ENCODE data around the gene ITPRID1. TPM values are rescaled to one million over a fixed set of nuclear protein-coding genes. Genes with fewer than 3 reads are reported as not detected.

Gene ITPRID1
- total RNA-seq, 1 experiment from 2014 or later, result 1.2 TPM

DNA sequence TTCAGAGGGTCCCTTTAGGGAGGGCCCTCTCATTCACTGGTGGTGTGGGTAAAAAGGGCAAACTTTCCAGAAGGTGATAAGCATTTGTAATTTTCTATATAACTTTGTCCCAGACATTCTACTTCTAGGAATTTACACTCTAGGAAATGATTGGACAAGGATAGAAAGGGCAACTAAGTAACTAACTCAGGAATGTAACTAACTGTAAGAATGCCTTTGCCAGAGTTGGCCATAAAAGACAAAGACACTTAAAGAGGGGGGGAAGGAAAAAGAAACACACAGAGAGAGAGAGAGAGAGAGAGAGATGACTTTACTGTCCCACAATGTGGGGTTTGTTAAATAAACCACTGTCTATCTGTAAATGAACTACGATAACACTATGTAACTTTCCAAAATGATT is 38.5 kb upstream of the ITPRID1 start:
- Histone ChIP-seq H2BK5ac (ENCODE audit: insufficient read length, low read length) (no peak overlapping the region), H3K18ac (ENCODE audit: insufficient read length, low read depth, low read length) (no peak overlapping the region), H3K27ac (ENCODE audit: insufficient read length, low read depth, low read length) (no peak overlapping the region), H3K9ac (ENCODE audit: extremely low read depth, insufficient read length, low read length) (no peak overlapping the region), H2AK5ac (ENCODE audit: insufficient read length, low read length) (no peak overlapping the region), H3K4ac (ENCODE audit: low read depth, low read length) (no peak overlapping the region), H3K14ac (ENCODE audit: insufficient read depth, low read length) (no peak overlapping the region), H2BK20ac (ENCODE audit: low read depth, low read length, poor library complexity, severe bottlenecking) (no peak overlapping the region), H2BK12ac (ENCODE audit: insufficient read length, low read depth, low read length) (no peak overlapping the region), H2BK120ac (ENCODE audit: low read depth, low read length, poor library complexity, severe bottlenecking) (no peak overlapping the region), H3K4me2 (ENCODE audit: insufficient read depth, insufficient read length, low read length) (no peak overlapping the region), H3K27me3 (ENCODE audit: insufficient read depth, low read length) (no peaks in the 10 kb centered on the region), H4K20me1 (ENCODE audit: control insufficient read depth, insufficient read depth, insufficient read length) (no peaks in the 10 kb centered on the region), H3K56ac (ENCODE audit: insufficient read length, low read depth, low read length) (no peak overlapping the region), H4K91ac (ENCODE audit: insufficient read length, low read depth, low read length) (no peak overlapping the region), H2AFZ (ENCODE audit: low read length) (no peak overlapping the region), H3K23ac (ENCODE audit: insufficient read length, low read depth, low read length) (no peak overlapping the region), H3T11ph (ENCODE audit: low read length) (no peak overlapping the region), H3K9me3 (ENCODE audit: control insufficient read depth, low read depth, low read length) (no peaks in the 10 kb centered on the region), H2BK15ac (ENCODE audit: low read depth, low read length) (no peak overlapping the region), H4K5ac (ENCODE audit: insufficient read length, low read depth, low read length) (no peak overlapping the region), H3K23me2 (ENCODE audit: insufficient read length, low read depth, low read length, poor library complexity, severe bottlenecking) (no peaks in the 10 kb centered on the region), H4K8ac (replicated peaks; ENCODE audit: insufficient read length, low read depth, low read length) (no peak overlapping the region), H3K4me1 (ENCODE audit: insufficient read depth, low read length) (peaks cover 13% of the 10 kb centered on the region), H3K79me1 (ENCODE audit: insufficient read depth, low read depth, low read length, poor library complexity, severe bottlenecking) (no peaks in the 10 kb centered on the region), H3K79me2 (ENCODE audit: insufficient read depth, low read length) (no peaks in the 10 kb centered on the region)
- TF ChIP-seq, protein P1, sequence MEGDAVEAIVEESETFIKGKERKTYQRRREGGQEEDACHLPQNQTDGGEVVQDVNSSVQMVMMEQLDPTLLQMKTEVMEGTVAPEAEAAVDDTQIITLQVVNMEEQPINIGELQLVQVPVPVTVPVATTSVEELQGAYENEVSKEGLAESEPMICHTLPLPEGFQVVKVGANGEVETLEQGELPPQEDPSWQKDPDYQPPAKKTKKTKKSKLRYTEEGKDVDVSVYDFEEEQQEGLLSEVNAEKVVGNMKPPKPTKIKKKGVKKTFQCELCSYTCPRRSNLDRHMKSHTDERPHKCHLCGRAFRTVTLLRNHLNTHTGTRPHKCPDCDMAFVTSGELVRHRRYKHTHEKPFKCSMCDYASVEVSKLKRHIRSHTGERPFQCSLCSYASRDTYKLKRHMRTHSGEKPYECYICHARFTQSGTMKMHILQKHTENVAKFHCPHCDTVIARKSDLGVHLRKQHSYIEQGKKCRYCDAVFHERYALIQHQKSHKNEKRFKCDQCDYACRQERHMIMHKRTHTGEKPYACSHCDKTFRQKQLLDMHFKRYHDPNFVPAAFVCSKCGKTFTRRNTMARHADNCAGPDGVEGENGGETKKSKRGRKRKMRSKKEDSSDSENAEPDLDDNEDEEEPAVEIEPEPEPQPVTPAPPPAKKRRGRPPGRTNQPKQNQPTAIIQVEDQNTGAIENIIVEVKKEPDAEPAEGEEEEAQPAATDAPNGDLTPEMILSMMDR (conservative IDR thresholded peaks at IDR 0.05), result no peak
- H3K9me3 Mint-ChIP-seq, result peaks cover 0 to 2% of the 10 kb centered on the region in 2 experiments; a peak in 1 of 5 replicates
- DNase-seq, result no peak
- no CpG with 5 or more reads among the region's 1 CpG for WGBS (ENCODE audit: extremely low coverage, insufficient read length, low lambda C conversion rate)
- no peak overlapping the region for H3K4me3 Mint-ChIP-seq
- H3K36me3 Mint-ChIP-seq (ENCODE audit: insufficient read depth in 1 of 3, low read depth in 3 of 3), result no peaks in the 10 kb centered on the region; a peak in 1 of 7 replicates
- peaks cover 41 to 71% of the 10 kb centered on the region in 2 experiments for H3K4me1 Mint-ChIP-seq
- no peak overlapping the region for H3K27ac Mint-ChIP-seq
- H3K27me3 Mint-ChIP-seq (ENCODE audit: low read depth), result peaks cover 2% of the 10 kb centered on the region; the same call in 1 of the 2 replicates
